HepG2 (cell line): ENCODE data around the gene IFNA14. TPM values are rescaled to one million over a fixed set of nuclear protein-coding genes. Genes with fewer than 3 reads are reported as not detected.

Source experiments
- AKNA ChIP-seq: sonication (generic); formaldehyde crosslinking; IDR thresholded peaks from 2 replicates; pipeline ENCODE4 v1.4.0; 2020; ENCODE audit warnings: missing genetic modification reagents, borderline replicate concordance
- DMTF1 ChIP-seq: sonication (generic); formaldehyde crosslinking; IDR thresholded peaks from 2 replicates; pipeline ENCODE4 v1.4.0; 2020; ENCODE audit warnings: mild to moderate bottlenecking, missing genetic modification reagents
- ESRRA ChIP-seq: sonication (generic); formaldehyde crosslinking; IDR thresholded peaks from 2 replicates; pipeline ENCODE4 v1.5.1; 2020; ENCODE audit warnings: mild to moderate bottlenecking, low read depth, missing genetic modification reagents
- NFKB2 ChIP-seq: sonication (generic); formaldehyde crosslinking; IDR thresholded peaks from 2 replicates; pipeline ENCODE4 v1.4.0; 2020; ENCODE audit warnings: missing genetic modification reagents, borderline replicate concordance
- NFRKB ChIP-seq: fragments of 450-650 bp; IDR thresholded peaks from 2 replicates; pipeline ENCODE4 v1.6.1; 2017
- ZFYVE20 ChIP-seq: sonication (generic); formaldehyde crosslinking; IDR thresholded peaks from 2 replicates; pipeline ENCODE4 v1.8.0; 2023; ENCODE audit warnings: low read depth, mild to moderate bottlenecking, moderate library complexity, missing genetic modification reagents, borderline replicate concordance
- ZMAT3 ChIP-seq: sonication (generic); formaldehyde crosslinking; conservative IDR thresholded peaks from 2 replicates; pipeline ENCODE4 v1.7.0; 2021; ENCODE audit warnings: missing genetic modification reagents
- ZNF318 ChIP-seq: sonication (generic); formaldehyde crosslinking; IDR thresholded peaks from 2 replicates; pipeline ENCODE4 v1.4.0; 2020; ENCODE audit warnings: mild to moderate bottlenecking, missing genetic modification reagents
- ZNF710 ChIP-seq: sonication (generic); formaldehyde crosslinking; IDR thresholded peaks from 2 replicates; pipeline ENCODE4 v1.5.0; 2020; ENCODE audit warnings: mild to moderate bottlenecking, missing genetic modification reagents, borderline replicate concordance
- polyA plus RNA-seq, 8 experiments: library from polyadenylated mRNA; depleted of rRNA in 3 of 8; stranded (reverse) in 7 of 8; unstranded in 1 of 8; fragments of >200 nt; fragmentation: Illumina TruSeq in 4 of 8; extraction: Trizol in 4 of 8; gene quantifications; 2 replicates each; pipeline versions ENCODE4 v1.2.1 to v1.2.3, GENCODE V29; 2011 to 2016; ENCODE audit warnings: low read depth in 4 of 8, missing spikeins in 1 of 8, mixed read lengths in 1 of 8; ENCODE audit not compliant: insufficient read depth in 1 of 8
- total RNA-seq, 5 experiments: library from RNA; depleted of rRNA; stranded (reverse); fragments of >200 nt; fragmentation: Illumina TruSeq; extraction: Trizol; gene quantifications; 2 replicates each; pipeline ENCODE4 v1.2.3, GENCODE V29; 2016; ENCODE audit warnings: low read depth in 1 of 5

The IFNA14 gene
- total and polyA plus RNA-seq, 2 of the 13 experiments (the other 11 are each of a cell fraction or from before 2014, with no cell fraction given) = not detected

DNA sequence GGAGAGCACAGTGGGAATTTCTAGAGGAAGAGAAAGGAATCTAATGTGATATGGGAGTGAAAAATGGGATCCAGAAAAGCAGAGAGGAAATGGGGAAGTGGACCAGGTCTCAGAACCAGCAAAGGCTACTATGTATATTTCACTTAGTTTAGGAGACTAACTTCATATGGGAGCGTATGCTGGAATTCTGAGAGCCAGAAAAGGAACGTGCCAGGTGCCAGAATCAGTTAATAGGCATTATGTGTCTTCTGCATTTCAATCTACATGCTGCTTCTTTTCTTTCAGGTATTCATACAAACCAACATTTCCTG, 28.5 kb upstream of the IFNA14 start (continued):
- TF ChIP-seq ZNF318 (CRISPR knock-in tag) (no peak), ZFYVE20 (CRISPR knock-in tag) (no peak), DMTF1 (CRISPR knock-in tag) (no peak), ZNF710 (no peak), ESRRA (no peak), AKNA (CRISPR knock-in tag) (no peak), NFKB2 (no peak), NFRKB (no peak), ZMAT3 (no peak)
